Endodermal cell (in vitro differentiated cells): ENCODE results near the gene PCDHGA11. TPM values are rescaled to one million over a fixed set of nuclear protein-coding genes. Genes with fewer than 3 reads are reported as not detected.
"Not testable (repeated sequence)": the region's sequence is repeated elsewhere in the genome, so short reads cannot be mapped to it uniquely, and the experiment has no call there.

Experiments
- DNase-seq: peaks from one replicate; pipeline ENCODE4 v3.0.0-alpha.2; 2017
- H3K27ac ChIP-seq: 2 replicates; pipeline ENCODE4 v1.5.1; 2013; ENCODE audit warnings: mild to moderate bottlenecking, low read depth, low read length, moderate library complexity
- H3K27me3 ChIP-seq: 2 replicates; pipeline ENCODE4 v1.6.1; 2013; ENCODE audit warnings: mild to moderate bottlenecking, low read length, moderate library complexity; ENCODE audit not compliant: insufficient read depth, control insufficient read depth, poor library complexity, severe bottlenecking
- H3K36me3 ChIP-seq: 2 replicates; pipeline ENCODE4 v1.7.0; 2013; ENCODE audit warnings: mild to moderate bottlenecking, low read length, moderate library complexity; ENCODE audit not compliant: control insufficient read depth, insufficient read depth
- H3K4me1 ChIP-seq: one replicate; pipeline ENCODE4 v1.7.0; 2013; ENCODE audit warnings: low read length; ENCODE audit not compliant: control insufficient read depth, insufficient read depth
- H3K4me3 ChIP-seq: 2 replicates; pipeline ENCODE4 v1.5.1; 2013; ENCODE audit warnings: mild to moderate bottlenecking, low read length, moderate library complexity
- H3K9ac ChIP-seq: 2 replicates; pipeline ENCODE4 v1.6.1; 2013; ENCODE audit warnings: mild to moderate bottlenecking, low read length, moderate library complexity; ENCODE audit not compliant: poor library complexity, severe bottlenecking; ENCODE audit errors: extremely low read depth
- H3K9me3 ChIP-seq: 2 replicates; pipeline ENCODE4 v1.6.1; 2013; ENCODE audit warnings: mild to moderate bottlenecking, low read length, moderate library complexity; ENCODE audit not compliant: control insufficient read depth
- H3K27ac Mint-ChIP-seq: 2 replicates; pipeline ENCODE4 v1.8.0; 2020; ENCODE audit warnings: mixed read lengths
- H3K27me3 Mint-ChIP-seq: 2 replicates; pipeline ENCODE4 v1.8.0; 2021; ENCODE audit warnings: mild to moderate bottlenecking, mixed read lengths; ENCODE audit not compliant: insufficient read depth
- H3K36me3 Mint-ChIP-seq: 2 replicates; pipeline ENCODE4 v1.8.0; 2020; ENCODE audit warnings: low read depth, mixed read lengths
- H3K4me1 Mint-ChIP-seq: 2 replicates; pipeline ENCODE4 v1.8.0; 2020; ENCODE audit warnings: mixed read lengths
- H3K4me3 Mint-ChIP-seq: 2 replicates; pipeline ENCODE4 v1.8.0; 2020; ENCODE audit warnings: mild to moderate bottlenecking, moderate library complexity, mixed read lengths
- H3K9me3 Mint-ChIP-seq: 2 replicates; pipeline ENCODE4 v1.8.0; 2020; ENCODE audit warnings: mild to moderate bottlenecking, mixed read lengths
- WGBS, 2 experiments: methylation state at CpG; one replicate each; pipeline versions ENCODE4 v1.1.5 to v1.1.7; 2013; ENCODE audit warnings: missing lambda C conversion rate in 2 of 2, mixed read lengths in 1 of 2; ENCODE audit not compliant: insufficient coverage in 1 of 2, insufficient read length in 1 of 2; 5-methylcytosine and 5-hydroxymethylcytosine counted together
- total RNA-seq, 2 donors: library from RNA; stranded (reverse); fragmentation: NEBNext Ultra II Directional in 1 of 2; extraction: Animal tissue kit (Norgen Biotek cat#: 25700) in 1 of 2; gene quantifications; 2 replicates in 1 of 2; 3 replicates in 1 of 2; pipeline ENCODE4 v1.2.1, GENCODE V29; 2021
- TF ChIP-seq, protein P1 (sequence below): fragments of 200-600 bp; sonication (generic); conservative IDR thresholded peaks from 2 replicates; pipeline ENCODE4 v1.5.0; 2021; ENCODE audit warnings: antibody characterized with exemption, mild to moderate bottlenecking

PCDHGA11 gene
- total RNA-seq, 2 donors from 2014 or later: 8.5 to 10.6 TPM

DNA sequence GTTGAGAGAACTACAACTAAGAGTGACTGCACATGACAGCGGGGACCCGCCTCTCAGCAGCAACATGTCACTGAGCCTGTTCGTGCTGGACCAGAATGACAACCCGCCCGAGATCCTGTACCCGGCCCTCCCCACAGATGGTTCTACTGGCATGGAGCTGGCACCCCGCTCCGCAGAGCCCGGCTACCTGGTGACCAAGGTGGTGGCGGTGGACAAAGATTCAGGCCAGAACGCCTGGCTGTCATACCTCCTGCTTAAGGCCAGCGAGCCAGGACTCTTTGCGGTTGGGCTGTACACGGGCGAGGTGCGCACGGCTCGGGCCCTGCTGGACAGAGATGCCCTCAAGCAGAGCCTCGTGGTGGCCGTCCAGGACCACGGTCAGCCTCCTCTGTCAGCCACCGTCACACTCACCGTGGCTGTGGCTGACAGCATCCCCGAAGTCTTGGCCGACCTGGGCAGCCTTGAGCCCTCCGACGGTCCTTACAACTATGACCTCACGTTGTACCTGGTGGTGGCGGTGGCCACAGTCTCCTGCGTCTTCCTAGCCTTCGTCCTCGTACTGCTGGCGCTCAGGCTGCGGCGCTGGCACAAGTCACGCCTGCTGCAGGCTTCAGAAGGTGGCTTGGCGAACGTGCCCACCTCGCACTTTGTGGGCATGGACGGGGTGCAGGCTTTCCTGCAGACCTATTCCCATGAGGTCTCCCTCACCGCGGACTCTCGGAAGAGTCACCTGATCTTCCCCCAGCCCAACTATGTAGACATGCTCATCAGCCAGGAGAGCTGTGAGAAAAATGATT, 36.2 kb upstream of the PCDHGA11 start:
- Histone ChIP-seq H3K27me3 (no peaks in the 10 kb centered on the region), H3K36me3 (no peaks in the 10 kb centered on the region), H3K9me3 (peaks cover 44% of the 10 kb centered on the region), H3K27ac (no peak overlapping the region), H3K9ac (no peak overlapping the region), H3K4me1 (no peaks in the 10 kb centered on the region), H3K4me3 (no peak overlapping the region)
- DNase-seq: no peak
- TF ChIP-seq, protein P1, sequence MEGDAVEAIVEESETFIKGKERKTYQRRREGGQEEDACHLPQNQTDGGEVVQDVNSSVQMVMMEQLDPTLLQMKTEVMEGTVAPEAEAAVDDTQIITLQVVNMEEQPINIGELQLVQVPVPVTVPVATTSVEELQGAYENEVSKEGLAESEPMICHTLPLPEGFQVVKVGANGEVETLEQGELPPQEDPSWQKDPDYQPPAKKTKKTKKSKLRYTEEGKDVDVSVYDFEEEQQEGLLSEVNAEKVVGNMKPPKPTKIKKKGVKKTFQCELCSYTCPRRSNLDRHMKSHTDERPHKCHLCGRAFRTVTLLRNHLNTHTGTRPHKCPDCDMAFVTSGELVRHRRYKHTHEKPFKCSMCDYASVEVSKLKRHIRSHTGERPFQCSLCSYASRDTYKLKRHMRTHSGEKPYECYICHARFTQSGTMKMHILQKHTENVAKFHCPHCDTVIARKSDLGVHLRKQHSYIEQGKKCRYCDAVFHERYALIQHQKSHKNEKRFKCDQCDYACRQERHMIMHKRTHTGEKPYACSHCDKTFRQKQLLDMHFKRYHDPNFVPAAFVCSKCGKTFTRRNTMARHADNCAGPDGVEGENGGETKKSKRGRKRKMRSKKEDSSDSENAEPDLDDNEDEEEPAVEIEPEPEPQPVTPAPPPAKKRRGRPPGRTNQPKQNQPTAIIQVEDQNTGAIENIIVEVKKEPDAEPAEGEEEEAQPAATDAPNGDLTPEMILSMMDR: no peak
- Mint-ChIP-seq H3K27ac (no peak overlapping the region), H3K9me3 (peaks cover 59% of the 10 kb centered on the region), H3K27me3 (peaks cover 11% of the 10 kb centered on the region), H3K4me3 (no peak overlapping the region), H3K4me1 (no peaks in the 10 kb centered on the region), H3K36me3 (peaks cover 35% of the 10 kb centered on the region)
- WGBS, 2 experiments: 92 to 94% methylated on average over 36 to 43 of the region's 43 CpGs

DNA sequence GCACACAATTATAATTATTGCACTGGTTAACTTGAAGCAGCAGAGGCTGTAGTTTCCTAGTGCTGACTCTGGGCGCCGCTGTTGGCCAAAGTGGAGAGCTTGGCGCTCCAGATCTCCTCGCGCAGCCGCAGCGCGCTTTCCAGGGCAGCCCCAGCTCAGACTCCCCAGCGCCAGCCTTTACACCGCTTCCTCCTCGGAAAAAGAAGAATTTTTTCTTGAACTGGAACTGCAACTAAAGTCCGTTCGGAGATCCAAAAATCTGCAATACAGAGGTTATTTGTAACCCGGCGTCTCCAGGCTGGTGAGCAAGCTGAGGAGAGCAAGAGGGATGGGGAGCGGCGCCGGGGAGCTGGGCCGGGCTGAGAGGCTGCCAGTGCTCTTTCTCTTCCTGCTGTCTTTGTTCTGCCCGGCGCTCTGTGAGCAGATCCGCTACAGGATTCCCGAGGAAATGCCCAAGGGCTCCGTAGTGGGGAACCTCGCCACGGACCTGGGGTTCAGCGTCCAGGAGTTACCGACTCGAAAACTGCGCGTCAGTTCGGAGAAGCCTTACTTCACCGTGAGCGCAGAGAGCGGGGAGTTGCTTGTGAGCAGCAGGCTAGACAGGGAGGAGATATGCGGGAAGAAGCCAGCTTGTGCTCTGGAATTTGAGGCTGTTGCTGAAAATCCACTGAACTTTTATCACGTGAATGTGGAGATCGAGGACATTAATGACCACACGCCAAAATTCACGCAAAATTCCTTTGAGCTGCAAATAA, 33.1 kb upstream of the PCDHGA11 start, which contains the start of gene PCDHGB4:
Gene PCDHGB4 (plus strand): TSS at position 142 of the 755 bp plus-strand sequence. CDS start 187 bp downstream, at position 329.
- peaks cover 76% of the 10 kb centered on the region for H3K9me3 Mint-ChIP-seq
- peak; percentile 88 for DNase-seq

DNA sequence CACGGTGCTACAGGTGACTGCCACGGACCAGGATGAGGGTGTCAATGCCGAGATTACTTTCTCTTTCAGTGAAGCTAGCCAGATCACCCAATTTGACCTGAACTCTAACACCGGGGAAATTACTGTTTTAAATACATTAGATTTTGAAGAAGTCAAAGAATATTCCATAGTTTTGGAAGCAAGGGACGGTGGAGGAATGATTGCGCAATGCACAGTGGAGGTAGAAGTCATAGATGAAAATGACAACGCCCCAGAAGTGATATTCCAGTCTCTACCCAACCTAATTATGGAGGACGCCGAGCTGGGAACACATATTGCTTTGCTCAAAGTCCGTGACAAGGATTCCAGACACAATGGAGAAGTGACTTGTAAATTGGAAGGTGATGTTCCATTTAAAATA, 32.2 kb upstream of the PCDHGA11 start:
- TF ChIP-seq, protein P1: no peak
- no peak for DNase-seq
- 92 to 95% methylated on average over 5 to 10 of the region's 10 CpGs for WGBS, 2 experiments
- H3K4me1 Mint-ChIP-seq: no peaks in the 10 kb centered on the region
- no peaks in the 10 kb centered on the region for H3K27me3 ChIP-seq
- peak overlapping the region; percentile 35 for H3K4me3 ChIP-seq
- no peaks in the 10 kb centered on the region for H3K36me3 ChIP-seq
- no peaks in the 10 kb centered on the region for H3K4me1 ChIP-seq
- peak overlapping the region; percentile 77 for H3K4me3 Mint-ChIP-seq
- H3K27ac ChIP-seq: no peak overlapping the region
- peaks cover 65% of the 10 kb centered on the region for H3K9me3 ChIP-seq
- H3K27ac Mint-ChIP-seq: no peak overlapping the region
- peaks cover 51% of the 10 kb centered on the region for H3K36me3 Mint-ChIP-seq
- H3K27me3 Mint-ChIP-seq: peaks cover 11% of the 10 kb centered on the region
- H3K9me3 Mint-ChIP-seq: peaks cover 76% of the 10 kb centered on the region
- no peak overlapping the region for H3K9ac ChIP-seq

More for the DNA sequence above, 33.1 kb upstream of the PCDHGA11 start, which contains the start of gene PCDHGB4:
- Mint-ChIP-seq H3K36me3 (peaks cover 51% of the 10 kb centered on the region), H3K27me3 (peaks cover 11% of the 10 kb centered on the region), H3K4me3 (peak within 1 kb of the TSS; percentile 77), H3K27ac (peak within 1 kb of the TSS; percentile 64)
- not testable (repeated sequence) for H3K9ac ChIP-seq, H3K4me1 ChIP-seq, H3K36me3 ChIP-seq, H3K27me3 ChIP-seq, H3K27ac ChIP-seq, H3K4me1 Mint-ChIP-seq
- Histone ChIP-seq H3K9me3 (peaks cover 68% of the 10 kb centered on the region), H3K4me3 (peak within 1 kb of the TSS; percentile 35)
- WGBS, 2 experiments: 73% methylated on average over 5 to 18 of the region's 40 CpGs
- TF ChIP-seq, protein P1: peak; percentile 86
